CD14-positive monocyte (primary cell): Measurements from ENCODE around the gene BTD. TPM values are rescaled to one million over a fixed set of nuclear protein-coding genes. Genes with fewer than 3 reads are reported as not detected.

Source experiments
- DNase-seq, 3 donors: peaks; one replicate each; pipeline ENCODE4 v3.0.0-alpha.2; 2011 to 2022
- H2AFZ ChIP-seq: 2 replicates; pipeline ENCODE4 v1.6.0; 2012; ENCODE audit warnings: mild to moderate bottlenecking, low read depth, low read length, inconsistent platforms; ENCODE audit not compliant: insufficient read depth, poor library complexity, severe bottlenecking
- H3K27ac ChIP-seq, 2 donors: 1 replicate in 1 of 2; 2 replicates in 1 of 2; pipeline ENCODE4 v1.5.1; 2012 to 2013; ENCODE audit warnings: low read length in 2 of 2, control low read depth in 1 of 2, inconsistent platforms in 1 of 2, low read depth in 1 of 2, mild to moderate bottlenecking in 1 of 2
- H3K27me3 ChIP-seq, 2 donors: one replicate each; pipeline versions ENCODE4 v1.6.0 to v1.6.1; 2011 to 2013; ENCODE audit warnings: low read length in 2 of 2; ENCODE audit not compliant: control insufficient read depth in 2 of 2, insufficient read depth in 2 of 2
- H3K36me3 ChIP-seq, 2 donors: replicated peaks in 1 of 2; 1 replicate in 1 of 2; 2 replicates in 1 of 2; pipeline versions ENCODE4 v1.5.1 to v1.6.1; 2012 to 2013; ENCODE audit warnings: low read length in 2 of 2, control low read depth in 1 of 2, inconsistent platforms in 1 of 2, mild to moderate bottlenecking in 1 of 2; ENCODE audit not compliant: insufficient read depth in 2 of 2, control insufficient read depth in 1 of 2
- H3K4me1 ChIP-seq, 2 donors: 1 replicate in 1 of 2; 2 replicates in 1 of 2; pipeline versions ENCODE4 v1.5.1 to v1.6.1; 2012 to 2013; ENCODE audit warnings: low read length in 2 of 2, control low read depth in 1 of 2, inconsistent platforms in 1 of 2, mild to moderate bottlenecking in 1 of 2, moderate library complexity in 1 of 2; ENCODE audit not compliant: insufficient read depth in 2 of 2, control insufficient read depth in 1 of 2
- H3K4me2 ChIP-seq: replicated peaks from 2 replicates; pipeline ENCODE3; 2012; ENCODE audit warnings: low read length, moderate library complexity, mild to moderate bottlenecking; ENCODE audit not compliant: poor library complexity, severe bottlenecking; ENCODE audit errors: extremely low read depth
- H3K4me3 ChIP-seq, 3 experiments: fragments of 200-600 bp in 1 of 3; sonication (generic) in 1 of 3; replicated peaks in 1 of 3; 1 replicate in 2 of 3; 2 replicates in 1 of 3; pipeline ENCODE4 v1.5.1; 2011 to 2013; ENCODE audit warnings: low read length in 3 of 3, mild to moderate bottlenecking in 3 of 3, control low read depth in 2 of 3, low read depth in 2 of 3, inconsistent platforms in 1 of 3, moderate library complexity in 1 of 3
- H3K79me2 ChIP-seq: 2 replicates; pipeline ENCODE4 v1.6.0; 2012; ENCODE audit warnings: mild to moderate bottlenecking, control low read depth, inconsistent platforms, low read length, moderate library complexity; ENCODE audit not compliant: insufficient read depth
- H3K9ac ChIP-seq: 2 replicates; pipeline ENCODE4 v1.6.0; 2017; ENCODE audit warnings: low read length, mild to moderate bottlenecking; ENCODE audit not compliant: insufficient read depth, poor library complexity, severe bottlenecking
- H3K9me3 ChIP-seq, 2 donors: replicated peaks in 1 of 2; 1 replicate in 1 of 2; 2 replicates in 1 of 2; pipeline versions ENCODE4 v1.5.1 to v1.6.1; 2012 to 2013; ENCODE audit warnings: low read length in 2 of 2, control low read depth in 1 of 2; ENCODE audit not compliant: control insufficient read depth in 1 of 2, insufficient read depth in 1 of 2
- H4K20me1 ChIP-seq: 2 replicates; pipeline ENCODE4 v1.6.0; 2012; ENCODE audit warnings: mild to moderate bottlenecking, low read length, control low read depth, moderate library complexity; ENCODE audit not compliant: insufficient read depth
- H3K27ac Mint-ChIP-seq, 7 donors: one replicate each; pipeline ENCODE4 v1.8.0; 2020; ENCODE audit warnings: mild to moderate bottlenecking in 7 of 7, mixed read lengths in 7 of 7, moderate library complexity in 6 of 7, inconsistent platforms in 2 of 7
- H3K27me3 Mint-ChIP-seq, 3 donors: one replicate each; pipeline ENCODE4 v1.8.0; 2021 to 2022; ENCODE audit warnings: low read depth in 3 of 3, mild to moderate bottlenecking in 3 of 3, mixed read lengths in 3 of 3, moderate library complexity in 3 of 3, inconsistent platforms in 1 of 3
- H3K36me3 Mint-ChIP-seq, 2 donors: one replicate each; pipeline ENCODE4 v1.8.0; 2020; ENCODE audit warnings: mixed read lengths in 2 of 2, inconsistent platforms in 1 of 2, mild to moderate bottlenecking in 1 of 2
- H3K4me1 Mint-ChIP-seq: one replicate; pipeline ENCODE4 v1.8.0; 2020; ENCODE audit warnings: mild to moderate bottlenecking, mixed read lengths
- H3K4me3 Mint-ChIP-seq, 2 donors: one replicate each; pipeline ENCODE4 v1.8.0; 2020; ENCODE audit warnings: mild to moderate bottlenecking in 2 of 2, mixed read lengths in 2 of 2, moderate library complexity in 1 of 2
- H3K9me3 Mint-ChIP-seq, 7 donors: one replicate each; pipeline ENCODE4 v1.8.0; 2020 to 2022; ENCODE audit warnings: mixed read lengths in 7 of 7, mild to moderate bottlenecking in 6 of 7, moderate library complexity in 6 of 7, inconsistent platforms in 2 of 7
- CTCF ChIP-seq: fragments of 200-600 bp; IDR thresholded peaks from one replicate; pipeline ENCODE4 v1.8.0; 2022; ENCODE audit warnings: antibody characterized with exemption, mild to moderate bottlenecking
- WGBS: methylation state at CpG from one replicate; pipeline ENCODE4 v1.1.5; 2013; ENCODE audit warnings: missing lambda C conversion rate; ENCODE audit not compliant: insufficient coverage; 5-methylcytosine and 5-hydroxymethylcytosine counted together
- intact Hi-C, 2 donors: fragments of 100-400 bp; cut with micrococcal nuclease; formaldehyde crosslinking; loops; one replicate each; pipeline versions ENCODE4 v1.15.0 to v1.15.1; 2023
- polyA plus RNA-seq, 3 donors: library from polyadenylated mRNA; depleted of rRNA in 1 of 3; unstranded in 2 of 3; stranded (reverse) in 1 of 3; fragments of 300-500 nt in 2 of 3; fragments of >200 nt in 1 of 3; fragmentation: Illumina TruSeq in 2 of 3; gene quantifications; 1 replicate in 2 of 3; 2 replicates in 1 of 3; pipeline ENCODE4 v1.2.3, GENCODE V29; 2012 to 2021

Gene BTD
- polyA plus RNA-seq, 3 donors = 13.2 to 24.0 (median 19.3) TPM

GRCh38 chr3:15591928-15592327, 9.6 kb upstream of the BTD start:
- H3K27me3 Mint-ChIP-seq = no peaks in the 10 kb centered on the region
- DNase-seq = no peak
- no peak for TF ChIP-seq CTCF
- Histone ChIP-seq H3K4me1 (no peaks in the 10 kb centered on the region), H3K4me3 (no peak overlapping the region), H3K79me2 (no peaks in the 10 kb centered on the region), H3K9me3 (no peaks in the 10 kb centered on the region), H3K27me3 (no peaks in the 10 kb centered on the region), H4K20me1 (no peaks in the 10 kb centered on the region), H3K4me2 (no peak overlapping the region), H3K27ac (no peak overlapping the region), H3K36me3 (peaks cover 37 to 44% of the 10 kb centered on the region in 2 donors), H2AFZ (no peak overlapping the region), H3K9ac (no peak overlapping the region)
- no CpG with 5 or more reads among the region's 21 CpGs for WGBS
- intact Hi-C loops = no loop called here
- no peaks in the 10 kb centered on the region for H3K9me3 Mint-ChIP-seq
- H3K4me3 Mint-ChIP-seq = no peak overlapping the region
- H3K4me1 Mint-ChIP-seq = no peaks in the 10 kb centered on the region
- H3K36me3 Mint-ChIP-seq = peaks cover 27 to 44% of the 10 kb centered on the region in 2 donors
- no peak overlapping the region for H3K27ac Mint-ChIP-seq

- Histone ChIP-seq H3K4me1 (no peaks in the 10 kb centered on the region), H3K27me3 (no peaks in the 10 kb centered on the region), H3K27ac (no peak overlapping the region), H3K9me3 (no peaks in the 10 kb centered on the region), H3K9ac (no peak overlapping the region), H2AFZ (no peak overlapping the region), H3K4me3 (no peak overlapping the region), H4K20me1 (no peaks in the 10 kb centered on the region), H3K4me2 (no peak overlapping the region), H3K79me2 (no peaks in the 10 kb centered on the region), H3K36me3 (peaks cover 41 to 51% of the 10 kb centered on the region in 2 donors)
- H3K27me3 Mint-ChIP-seq = no peaks in the 10 kb centered on the region
- H3K4me1 Mint-ChIP-seq = no peaks in the 10 kb centered on the region
- no peak overlapping the region for H3K4me3 Mint-ChIP-seq
- no peaks in the 10 kb centered on the region for H3K9me3 Mint-ChIP-seq
- TF ChIP-seq CTCF = no peak
- WGBS = no CpG with 5 or more reads among the region's 8 CpGs
- no peak for DNase-seq
- no peak overlapping the region for H3K27ac Mint-ChIP-seq
- peaks cover 37 to 54% of the 10 kb centered on the region in 2 donors for H3K36me3 Mint-ChIP-seq
- intact Hi-C loops = no loop called here
Measured at GRCh38 chr3:15592968-15593367, 8.6 kb upstream of the BTD start.
